Measurements from ENCODE around the gene GABBR2.

The GABBR2 gene

DNA sequence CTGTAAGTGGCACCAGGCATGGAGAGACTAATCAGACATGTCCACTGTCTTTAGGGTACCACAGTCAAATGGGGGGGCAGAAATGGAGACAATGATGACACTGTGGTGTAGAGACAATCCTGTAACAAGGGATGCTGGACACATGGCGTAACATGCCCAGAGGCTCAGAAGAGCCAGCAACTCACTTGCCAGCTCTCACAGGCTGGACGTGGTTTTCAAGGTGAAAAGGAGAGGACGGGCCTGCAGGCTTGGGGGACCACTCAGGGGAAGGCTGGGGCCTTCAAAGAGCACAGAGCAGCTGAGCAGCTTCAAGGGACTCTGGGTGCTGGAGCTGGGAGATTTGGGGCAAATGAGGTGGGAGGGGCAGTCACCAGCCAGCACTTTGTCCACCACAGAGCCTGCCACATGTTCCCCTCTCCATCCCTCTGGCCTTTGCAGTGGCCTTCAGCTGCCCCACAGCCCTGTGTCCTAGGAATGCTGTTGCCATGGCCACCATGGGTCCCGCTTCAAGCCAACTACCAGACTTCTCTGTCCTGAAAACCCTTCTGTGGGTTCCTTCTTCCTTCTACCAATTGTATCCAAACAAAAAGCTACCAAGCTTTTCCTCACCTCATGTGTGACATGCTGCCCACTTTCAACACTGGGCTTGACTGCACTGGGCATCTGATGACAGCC is 140.4 kb downstream of the GABBR2 start:
- no peak overlapping the region for H3K4me2 ChIP-seq (ENCODE audit: low read length)
- no peaks in the 10 kb centered on the region for H3K36me3 ChIP-seq (ENCODE audit: control insufficient read depth, insufficient read depth, low read length)
- H3K79me2 ChIP-seq: no peaks in the 10 kb centered on the region
- H3K9ac ChIP-seq: no peak overlapping the region
- no peak for TF ChIP-seq CTCF (IDR thresholded peaks at IDR 0.05)
- no peaks in the 10 kb centered on the region for H3K9me3 ChIP-seq (ENCODE audit: control insufficient read depth, low read length)
- no peaks in the 10 kb centered on the region for H3K4me1 ChIP-seq
- H3K27ac ChIP-seq: no peak overlapping the region
- H3K27me3 ChIP-seq (ENCODE audit: control insufficient read depth, insufficient read depth, low read length): no peaks in the 10 kb centered on the region
- no peak overlapping the region for H2AFZ ChIP-seq
- H3K4me3 ChIP-seq (ENCODE audit: low read depth, low read length): no peak overlapping the region

DNA sequence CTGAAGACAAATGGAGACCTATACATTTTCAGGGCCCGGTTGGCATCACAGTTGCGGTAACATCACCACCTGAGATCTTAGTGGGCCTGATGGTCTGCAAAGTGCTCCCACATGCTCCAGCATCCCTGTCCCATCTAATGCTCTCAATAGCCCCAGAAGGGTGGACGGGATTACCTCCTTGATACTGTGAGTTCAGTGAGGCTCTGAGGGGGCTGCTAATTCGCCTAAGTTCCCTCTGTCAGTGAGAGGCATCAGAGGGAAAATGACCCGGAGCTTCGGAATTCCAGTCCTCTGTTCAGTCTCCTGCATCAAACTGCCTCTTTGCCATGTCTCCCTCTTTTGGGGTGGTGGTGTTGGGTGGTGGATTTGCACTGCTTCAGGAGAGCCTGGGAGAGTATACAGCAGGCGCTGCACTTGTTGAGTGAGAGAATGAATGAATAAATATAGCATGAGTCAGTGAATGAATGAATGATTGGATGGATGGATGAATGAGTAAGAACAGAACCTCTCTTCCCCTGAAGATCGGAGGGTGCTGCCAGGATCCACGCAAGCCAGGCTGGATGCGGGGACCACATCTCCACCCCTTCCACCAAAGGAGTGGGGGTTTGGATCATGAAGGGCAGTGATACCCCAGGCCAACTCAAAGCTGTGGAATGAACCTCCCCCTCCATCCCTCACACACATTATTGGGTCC is 141.0 kb downstream of the GABBR2 start:
- no peak for TF ChIP-seq CTCF (IDR thresholded peaks at IDR 0.05)
- H3K79me2 ChIP-seq: no peaks in the 10 kb centered on the region
- no peak overlapping the region for H2AFZ ChIP-seq

GRCh38 chr9:98565152-98566135 is 143.3 kb downstream of the GABBR2 start:
- TF ChIP-seq CTCF (IDR thresholded peaks at IDR 0.05): no peak
- no peaks in the 10 kb centered on the region for H3K4me1 ChIP-seq
- no peak overlapping the region for H3K4me3 ChIP-seq (ENCODE audit: low read depth, low read length)
- H3K79me2 ChIP-seq: no peaks in the 10 kb centered on the region
- H2AFZ ChIP-seq: no peak overlapping the region
- no peak overlapping the region for H3K4me2 ChIP-seq (ENCODE audit: low read length)
- H3K9ac ChIP-seq: no peak overlapping the region
- no peaks in the 10 kb centered on the region for H3K36me3 ChIP-seq (ENCODE audit: control insufficient read depth, insufficient read depth, low read length)
- H3K27me3 ChIP-seq (ENCODE audit: control insufficient read depth, insufficient read depth, low read length): no peaks in the 10 kb centered on the region
- no peak overlapping the region for H3K27ac ChIP-seq
- H3K9me3 ChIP-seq (ENCODE audit: control insufficient read depth, low read length): no peaks in the 10 kb centered on the region

More for the DNA sequence above, 141.0 kb downstream of the GABBR2 start:
- Histone ChIP-seq H3K9ac (no peak overlapping the region), H3K9me3 (ENCODE audit: control insufficient read depth, low read length) (no peaks in the 10 kb centered on the region), H3K36me3 (ENCODE audit: control insufficient read depth, insufficient read depth, low read length) (no peaks in the 10 kb centered on the region), H3K27me3 (ENCODE audit: control insufficient read depth, insufficient read depth, low read length) (no peaks in the 10 kb centered on the region), H3K4me2 (ENCODE audit: low read length) (no peak overlapping the region), H3K4me1 (no peaks in the 10 kb centered on the region), H3K4me3 (ENCODE audit: low read depth, low read length) (no peak overlapping the region), H3K27ac (no peak overlapping the region)

DNA sequence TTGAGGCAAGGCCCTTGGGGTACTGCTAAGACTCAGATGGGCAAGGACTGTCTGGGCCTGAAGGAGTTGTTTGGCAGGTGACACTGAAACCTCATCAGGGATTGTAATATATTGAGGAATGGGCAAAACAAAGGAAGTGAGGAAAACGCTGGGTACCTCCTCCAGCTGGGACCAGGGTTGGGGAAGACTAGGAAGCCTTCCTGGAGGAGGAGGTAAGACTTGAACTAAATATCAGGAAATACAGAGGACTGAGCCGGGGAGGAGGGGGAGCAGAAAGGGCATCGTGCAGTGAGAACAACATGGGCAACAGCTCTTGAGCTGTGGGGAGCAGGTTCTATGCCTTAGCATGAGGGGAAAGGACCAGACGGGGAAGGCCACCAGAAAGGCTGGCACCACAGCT is 144.0 kb downstream of the GABBR2 start:
- H3K27ac ChIP-seq: no peak overlapping the region
- H3K27me3 ChIP-seq (ENCODE audit: control insufficient read depth, insufficient read depth, low read length): no peaks in the 10 kb centered on the region
- H3K79me2 ChIP-seq: no peaks in the 10 kb centered on the region
- no peak overlapping the region for H3K4me3 ChIP-seq (ENCODE audit: low read depth, low read length)
- no peaks in the 10 kb centered on the region for H3K9me3 ChIP-seq (ENCODE audit: control insufficient read depth, low read length)
- no peak overlapping the region for H2AFZ ChIP-seq
- H3K4me1 ChIP-seq: no peaks in the 10 kb centered on the region
- no peak for TF ChIP-seq CTCF (IDR thresholded peaks at IDR 0.05)
- no peak overlapping the region for H3K4me2 ChIP-seq (ENCODE audit: low read length)
- no peak overlapping the region for H3K9ac ChIP-seq
- no peaks in the 10 kb centered on the region for H3K36me3 ChIP-seq (ENCODE audit: control insufficient read depth, insufficient read depth, low read length)
